Cardiac fibroblast (primary cell): ENCODE results near the gene OR5AC2.

ENCODE experiments used
- DNase-seq, 2 donors: peaks; one replicate each; pipeline versions ENCODE4 v3.0.0 to v3.0.0-alpha.2; 2010; ENCODE audit warnings: low read depth in 2 of 2
- H3K4me3 ChIP-seq, 2 donors: replicated peaks in 1 of 2; 1 replicate in 1 of 2; 2 replicates in 1 of 2; pipeline ENCODE4 v1.5.1; 2011; ENCODE audit warnings: low read depth in 2 of 2, low read length in 2 of 2, mild to moderate bottlenecking in 2 of 2, moderate library complexity in 1 of 2
- CTCF ChIP-seq: IDR thresholded peaks from one replicate; pipeline ENCODE4 v1.5.1; 2011; ENCODE audit warnings: low read depth, mild to moderate bottlenecking, low read length, inconsistent platforms

The OR5AC2 gene

DNA sequence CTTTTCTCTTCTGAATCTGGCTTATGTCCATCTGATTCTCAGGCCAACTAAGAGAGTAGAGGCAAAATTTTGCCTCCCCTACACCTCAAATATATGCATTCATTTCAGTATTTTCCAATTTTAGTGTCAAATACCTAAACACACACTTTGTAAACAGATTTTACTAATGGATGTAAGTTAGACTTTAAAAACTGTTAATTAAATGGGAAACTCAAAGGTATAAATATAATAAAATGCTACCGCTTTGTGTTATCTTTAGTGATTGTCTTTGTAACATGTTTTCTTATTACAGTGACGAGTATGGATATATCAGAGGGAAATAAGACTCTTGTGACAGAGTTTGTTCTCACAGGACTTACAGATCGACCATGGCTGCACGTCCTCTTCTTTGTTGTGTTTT lies at the start of gene OR5AC2:
TSS of gene OR5AC2 (plus strand) at position 301 of the 400 bp plus-strand sequence. CDS start at position 301, 0 bp downstream.
- no peak within 1 kb of the TSS for H3K4me3 ChIP-seq
- DNase-seq = no peak
- no peak for TF ChIP-seq CTCF

DNA sequence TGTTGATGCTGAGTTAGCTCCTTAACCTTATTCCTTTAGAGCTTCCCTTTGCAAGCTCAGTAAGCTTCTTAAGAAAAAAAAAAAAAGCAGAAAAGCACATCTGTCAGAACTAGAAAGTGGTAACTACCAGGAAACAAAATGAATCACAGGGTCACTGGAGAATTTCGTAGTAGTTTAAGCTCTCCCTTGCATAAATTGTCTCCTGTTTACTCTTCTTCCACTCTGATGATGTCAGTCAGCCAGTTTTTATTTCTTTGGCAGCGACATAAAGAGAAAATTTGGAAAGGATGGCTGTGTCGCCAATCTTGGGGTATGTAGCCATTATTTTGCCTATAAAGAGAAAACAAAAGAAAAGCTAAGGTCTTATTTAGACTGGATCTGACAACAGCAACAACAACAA lies 48.7 kb upstream of the OR5AC2 start:
- no peak for TF ChIP-seq CTCF
- DNase-seq = peak; percentile 6 to 56
- no peak overlapping the region for H3K4me3 ChIP-seq

DNA sequence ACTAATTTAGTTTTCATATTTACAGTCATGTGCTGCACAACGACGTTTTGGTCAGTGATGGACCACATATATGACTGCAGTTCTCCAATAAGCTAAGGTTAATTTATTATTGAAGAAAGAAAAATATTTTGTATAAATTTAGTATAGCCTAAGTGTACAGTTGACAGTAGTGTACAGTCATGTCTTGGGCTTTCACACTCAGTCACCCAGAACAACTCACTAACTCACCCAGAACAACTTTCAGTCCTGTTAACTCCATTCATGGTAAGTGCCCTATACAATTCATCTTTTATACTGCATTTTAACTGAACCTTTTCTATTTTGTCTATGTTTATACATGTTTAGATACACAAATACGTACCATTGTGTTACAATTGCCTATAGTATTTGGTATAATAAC lies 48.1 kb upstream of the OR5AC2 start:
- TF ChIP-seq CTCF = no peak
- H3K4me3 ChIP-seq = no peak overlapping the region
- DNase-seq = no peak

DNA sequence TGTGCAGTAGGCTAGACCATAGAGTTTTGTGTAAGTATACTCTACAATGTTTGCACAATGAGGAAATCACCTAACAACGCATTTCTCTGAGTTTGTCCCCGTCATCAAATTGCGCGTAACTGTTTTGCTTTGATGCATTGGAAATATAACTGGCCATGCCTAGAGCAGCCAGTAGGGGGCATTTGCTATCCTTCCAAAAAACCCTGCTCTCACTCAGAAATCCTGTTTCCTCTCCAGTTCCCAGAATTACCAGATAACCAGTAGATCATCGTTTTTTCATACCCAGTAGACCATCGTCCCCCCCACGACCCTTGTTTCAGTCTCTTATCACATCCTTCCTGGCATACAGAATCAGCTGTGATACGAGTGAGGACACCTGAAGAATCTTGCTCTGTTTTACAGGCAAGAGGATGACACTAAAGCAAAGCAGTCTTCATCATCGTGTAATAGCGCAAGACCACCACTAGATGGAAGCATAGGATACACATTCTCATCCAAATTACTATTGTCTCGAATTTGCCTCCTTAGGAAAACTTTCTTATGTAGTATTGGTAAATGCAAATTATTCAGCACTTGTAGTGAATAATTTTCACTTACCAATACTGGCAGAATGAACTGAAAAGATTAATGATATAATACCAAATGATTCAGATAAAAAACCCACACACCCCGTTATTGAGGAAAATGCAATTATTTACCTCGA lies 47.5 kb upstream of the OR5AC2 start:
- peak; percentile 78 for TF ChIP-seq CTCF
- peak overlapping the region; percentile 33 to 48 for H3K4me3 ChIP-seq
- peak; percentile 89 to 93 for DNase-seq

DNA sequence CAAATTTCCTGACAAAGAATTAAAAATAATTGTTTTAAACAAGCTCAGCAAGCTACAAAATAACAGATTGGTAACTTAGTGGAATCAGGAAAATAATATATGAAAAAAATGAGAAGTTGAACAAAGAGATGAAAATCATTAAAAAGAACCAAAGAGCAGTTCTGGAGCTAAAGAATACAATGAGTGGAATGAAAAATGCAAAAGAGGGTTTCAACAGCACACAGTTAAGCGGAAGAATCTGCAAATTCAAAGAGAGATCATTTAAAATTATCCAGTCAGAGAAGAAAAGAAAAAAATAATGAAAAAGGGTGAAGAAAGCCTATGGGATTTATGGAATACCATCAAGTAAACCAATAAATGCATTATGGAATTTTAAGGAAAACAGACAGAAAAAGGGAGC lies 45.6 kb upstream of the OR5AC2 start:
- no peak for TF ChIP-seq CTCF
- no peak overlapping the region for H3K4me3 ChIP-seq
- DNase-seq = no peak

DNA sequence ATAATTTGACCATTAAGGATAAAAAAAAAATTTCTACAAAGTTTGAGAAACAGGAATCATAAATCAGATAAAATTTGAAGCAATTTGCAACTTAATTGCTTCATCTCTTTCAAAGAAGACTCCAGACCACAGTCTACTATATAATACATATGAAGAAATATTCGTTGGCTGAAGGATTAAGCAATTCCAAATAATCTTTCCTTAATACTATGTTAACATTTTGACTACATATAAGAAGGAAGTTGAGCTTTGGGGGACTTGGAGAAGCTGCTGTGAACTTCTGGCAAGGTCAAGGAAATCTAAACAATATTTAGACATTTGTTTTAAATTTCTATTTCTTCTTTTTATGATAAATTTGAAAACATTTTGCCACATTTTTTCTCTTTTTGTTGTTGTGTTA lies 38.4 kb upstream of the OR5AC2 start:
- no peak for DNase-seq
- TF ChIP-seq CTCF = no peak
- H3K4me3 ChIP-seq = no peak overlapping the region

GRCh38 chr3:98049271-98049670 lies 37.7 kb upstream of the OR5AC2 start:
- DNase-seq = no peak
- TF ChIP-seq CTCF = no peak
- no peak overlapping the region for H3K4me3 ChIP-seq
